ENCODE results near the gene KRTAP10-7. TPM values are rescaled to one million over a fixed set of nuclear protein-coding genes. Genes with fewer than 3 reads are reported as not detected.

KRTAP10-7 gene
- total and polyA plus RNA-seq, 2 experiments from 2014 or later: not detected

GRCh38 chr21:44615911-44616590 is 15.7 kb downstream of the KRTAP10-7 start (continued):
- TF ChIP-seq, protein P1, sequence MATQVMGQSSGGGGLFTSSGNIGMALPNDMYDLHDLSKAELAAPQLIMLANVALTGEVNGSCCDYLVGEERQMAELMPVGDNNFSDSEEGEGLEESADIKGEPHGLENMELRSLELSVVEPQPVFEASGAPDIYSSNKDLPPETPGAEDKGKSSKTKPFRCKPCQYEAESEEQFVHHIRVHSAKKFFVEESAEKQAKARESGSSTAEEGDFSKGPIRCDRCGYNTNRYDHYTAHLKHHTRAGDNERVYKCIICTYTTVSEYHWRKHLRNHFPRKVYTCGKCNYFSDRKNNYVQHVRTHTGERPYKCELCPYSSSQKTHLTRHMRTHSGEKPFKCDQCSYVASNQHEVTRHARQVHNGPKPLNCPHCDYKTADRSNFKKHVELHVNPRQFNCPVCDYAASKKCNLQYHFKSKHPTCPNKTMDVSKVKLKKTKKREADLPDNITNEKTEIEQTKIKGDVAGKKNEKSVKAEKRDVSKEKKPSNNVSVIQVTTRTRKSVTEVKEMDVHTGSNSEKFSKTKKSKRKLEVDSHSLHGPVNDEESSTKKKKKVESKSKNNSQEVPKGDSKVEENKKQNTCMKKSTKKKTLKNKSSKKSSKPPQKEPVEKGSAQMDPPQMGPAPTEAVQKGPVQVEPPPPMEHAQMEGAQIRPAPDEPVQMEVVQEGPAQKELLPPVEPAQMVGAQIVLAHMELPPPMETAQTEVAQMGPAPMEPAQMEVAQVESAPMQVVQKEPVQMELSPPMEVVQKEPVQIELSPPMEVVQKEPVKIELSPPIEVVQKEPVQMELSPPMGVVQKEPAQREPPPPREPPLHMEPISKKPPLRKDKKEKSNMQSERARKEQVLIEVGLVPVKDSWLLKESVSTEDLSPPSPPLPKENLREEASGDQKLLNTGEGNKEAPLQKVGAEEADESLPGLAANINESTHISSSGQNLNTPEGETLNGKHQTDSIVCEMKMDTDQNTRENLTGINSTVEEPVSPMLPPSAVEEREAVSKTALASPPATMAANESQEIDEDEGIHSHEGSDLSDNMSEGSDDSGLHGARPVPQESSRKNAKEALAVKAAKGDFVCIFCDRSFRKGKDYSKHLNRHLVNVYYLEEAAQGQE (IDR thresholded peaks at IDR 0.05; ENCODE audit: unreplicated experiment): no peak
- TF ChIP-seq ZNF331 (CRISPR knock-in tag; IDR thresholded peaks at IDR 0.05; ENCODE audit: low read depth) (no peak), POLR2AphosphoS5 (IDR thresholded peaks at IDR 0.05; ENCODE audit: low read depth) (no peak), CREB1 (CRISPR knock-in tag; IDR thresholded peaks at IDR 0.05; ENCODE audit: low read depth) (no peak), STAT1 (IDR thresholded peaks at IDR 0.05; ENCODE audit: unreplicated experiment) (no peak), ETS1 (IDR thresholded peaks at IDR 0.05) (no peak), EZH2 (IDR thresholded peaks at IDR 0.05; ENCODE audit: low read depth, unreplicated experiment) (no peak), ZNF114 (CRISPR knock-in tag; IDR thresholded peaks at IDR 0.05) (no peak), NANOG (IDR thresholded peaks at IDR 0.05; ENCODE audit: borderline replicate concordance) (no peak), CTCF (conservative IDR thresholded peaks at IDR 0.05; ENCODE audit: low read depth in 2 of 2) (no peak)

DNA sequence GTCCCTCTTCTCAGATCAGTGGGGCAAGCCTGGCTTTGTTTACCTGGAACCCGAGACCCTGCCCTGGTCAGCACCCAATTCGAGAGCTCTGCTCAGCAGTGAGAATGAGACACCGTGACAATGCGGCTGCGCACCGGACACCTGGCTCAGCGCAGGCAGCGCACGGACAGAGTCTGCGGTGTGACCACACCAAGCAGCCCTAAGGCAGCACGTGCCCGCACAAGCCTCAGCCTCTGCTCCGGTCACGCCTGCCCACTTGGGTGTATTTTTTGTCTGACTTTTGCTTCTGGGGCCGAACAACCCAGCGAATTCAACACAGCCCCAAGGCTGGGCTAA is 16.2 kb downstream of the KRTAP10-7 start:
- Mint-ChIP-seq H3K36me3 (ENCODE audit: low read depth) (peaks cover 20% of the 10 kb centered on the region), H3K4me3 (no peak overlapping the region), H3K27ac (no peak overlapping the region), H3K27me3 (ENCODE audit: insufficient read depth, low read depth, poor library complexity) (peaks cover 11% of the 10 kb centered on the region), H3K9me3 (peaks cover 36% of the 10 kb centered on the region), H3K4me1 (peaks cover 23% of the 10 kb centered on the region)
- H3K9me2 ChIP-seq (ENCODE audit: insufficient read depth): no peaks in the 10 kb centered on the region
- H3K27ac ChIP-seq (ENCODE audit: low read depth): no peak overlapping the region
- H2AFZ ChIP-seq: peak overlapping the region; percentile 47; the same call in 1 of the 2 replicates
- no peaks in the 10 kb centered on the region for H3K4me1 ChIP-seq (ENCODE audit: insufficient read depth)
- ATAC-seq: no peak
- DNase-seq (ENCODE audit: low spot score): no peak
- no peaks in the 10 kb centered on the region for H3K79me2 ChIP-seq (replicated peaks; ENCODE audit: insufficient read depth)
- no peaks in the 10 kb centered on the region for H3F3A ChIP-seq (replicated peaks; ENCODE audit: low read depth)
- no peaks in the 10 kb centered on the region for H3K36me3 ChIP-seq (ENCODE audit: insufficient read depth)
- no peak overlapping the region for H3K4me2 ChIP-seq
- no peaks in the 10 kb centered on the region for H3K27me3 ChIP-seq (ENCODE audit: insufficient read depth)
- H3K4me3 ChIP-seq: no peak overlapping the region
- H4K20me1 ChIP-seq (replicated peaks; ENCODE audit: insufficient read depth): no peaks in the 10 kb centered on the region
- no peak for TF ChIP-seq EZH2phosphoT487 (IDR thresholded peaks at IDR 0.05; ENCODE audit: unreplicated experiment)
- no peak for TF ChIP-seq ZNF114 (CRISPR knock-in tag; IDR thresholded peaks at IDR 0.05)
- no peak for TF ChIP-seq POLR2AphosphoS5 (IDR thresholded peaks at IDR 0.05; ENCODE audit: low read depth)
- no peak for TF ChIP-seq JUNB (IDR thresholded peaks at IDR 0.05; ENCODE audit: unreplicated experiment)
- no peak for TF ChIP-seq EZH2 (IDR thresholded peaks at IDR 0.05; ENCODE audit: low read depth, unreplicated experiment)
- TF ChIP-seq ZNF331 (CRISPR knock-in tag; IDR thresholded peaks at IDR 0.05; ENCODE audit: low read depth): no peak
- no peak for TF ChIP-seq CTCF (conservative IDR thresholded peaks at IDR 0.05; ENCODE audit: low read depth in 2 of 2)
